Glomerular visceral epithelial cell (primary cell): Measurements from ENCODE around the gene STIP1.
"Not testable (repeated sequence)": the region's sequence is repeated elsewhere in the genome, so short reads cannot be mapped to it uniquely, and the experiment has no call there.

Experiments used
- DNase-seq: peaks from one replicate; pipeline ENCODE4 v3.0.0-alpha.2; 2016; ENCODE audit errors: extremely low spot score

STIP1 gene

DNA sequence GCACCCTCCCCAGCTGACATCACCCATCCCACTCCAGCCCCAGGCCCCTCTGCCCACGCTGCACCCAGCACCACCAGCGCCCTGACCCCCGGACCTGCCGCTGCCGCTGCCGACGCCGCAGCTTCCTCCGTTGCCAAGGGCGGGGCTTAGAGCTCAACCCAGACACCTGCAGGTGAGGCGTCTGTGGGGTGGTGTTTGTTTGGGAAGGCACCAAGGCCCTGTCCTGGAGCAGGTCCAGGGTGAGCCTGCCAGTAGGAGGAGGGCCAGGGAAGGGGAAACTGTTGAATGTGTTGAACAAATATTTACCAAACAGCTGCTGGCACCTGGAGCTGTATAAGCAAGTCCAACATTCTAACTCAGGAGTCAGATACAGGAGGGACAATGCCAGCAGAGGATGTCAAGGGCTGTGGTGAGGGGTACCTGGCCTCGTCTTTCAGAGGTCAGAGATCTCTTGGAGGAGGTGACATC is 51.5 kb downstream of the STIP1 start:
- DNase-seq: no peak

DNA sequence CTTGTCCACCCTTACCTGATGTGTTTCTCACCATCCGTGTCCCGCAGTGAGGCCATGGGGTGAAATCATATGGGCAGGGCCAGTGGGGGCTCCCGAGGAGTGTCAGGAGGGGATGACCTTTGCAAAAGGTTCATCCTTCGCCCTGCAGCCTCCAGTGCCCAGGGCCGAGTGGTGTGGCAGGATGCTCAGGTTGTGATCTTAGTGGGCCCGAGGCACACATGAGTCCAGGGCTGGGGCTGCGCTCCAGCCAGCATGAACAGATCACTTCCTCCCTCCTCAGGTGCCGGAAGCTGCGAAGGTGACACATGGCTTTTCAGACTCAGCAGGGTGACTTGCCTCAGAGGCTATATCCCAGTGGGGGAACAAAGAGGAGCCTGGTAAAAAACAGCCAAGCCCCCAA is 52.1 kb downstream of the STIP1 start:
- no peak for DNase-seq

DNA sequence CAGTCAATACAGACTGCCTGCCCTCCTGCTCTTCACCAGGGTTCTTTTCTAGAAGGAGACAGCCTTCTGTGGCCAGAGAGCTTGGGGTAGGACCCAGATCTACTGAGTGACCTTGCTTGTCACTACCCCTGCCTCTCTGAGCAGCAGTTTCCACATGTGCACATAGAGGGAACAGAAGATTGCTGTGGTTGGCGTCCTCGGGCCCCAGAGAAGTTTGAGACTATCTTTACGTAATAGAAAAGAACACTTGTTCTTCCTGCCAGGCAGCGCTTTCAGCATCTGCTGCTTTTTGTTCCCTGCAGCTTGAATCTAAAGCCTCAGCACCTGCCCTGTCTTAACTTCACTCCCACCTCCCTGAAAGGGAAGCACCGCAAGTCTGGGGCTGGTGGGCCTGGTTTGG is 53.0 kb downstream of the STIP1 start:
- no peak for DNase-seq

DNA sequence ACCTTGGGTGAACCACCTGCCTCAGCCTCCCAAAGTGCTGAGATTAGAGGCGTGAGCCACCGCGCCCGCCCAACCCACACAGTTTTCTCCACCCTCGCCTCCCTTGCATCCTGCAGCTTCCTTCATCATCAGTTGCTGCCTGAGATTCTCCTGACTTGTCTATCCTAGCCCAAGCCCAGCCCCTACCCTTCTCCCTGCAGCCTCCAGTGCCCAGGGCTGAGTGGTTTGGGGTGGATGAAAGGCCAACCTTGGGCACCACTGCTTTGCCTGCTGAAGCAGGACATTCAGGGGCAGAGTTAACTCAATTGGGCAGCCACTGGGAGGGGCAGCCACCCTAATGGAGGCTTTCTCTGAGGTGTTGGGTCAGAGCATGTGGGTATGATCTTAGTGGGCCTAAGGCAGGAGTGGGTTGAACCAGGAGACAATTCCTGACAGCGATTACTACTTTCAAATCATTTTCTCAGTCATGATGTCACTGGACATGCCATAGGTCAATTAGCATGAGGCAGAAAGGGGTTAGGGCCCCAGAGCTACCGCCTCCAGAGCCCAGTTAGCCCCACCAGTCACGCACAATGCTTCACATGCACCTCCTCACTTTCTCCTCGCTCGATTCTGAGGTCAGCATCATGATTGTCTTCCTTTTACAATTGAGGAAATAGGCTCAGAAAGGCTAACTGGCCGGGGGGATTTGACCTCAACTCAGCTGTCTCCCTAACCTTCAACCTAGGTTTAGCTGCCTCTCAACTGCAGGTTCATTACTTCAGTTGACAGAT is 53.9 kb downstream of the STIP1 start:
- DNase-seq: no peak

DNA sequence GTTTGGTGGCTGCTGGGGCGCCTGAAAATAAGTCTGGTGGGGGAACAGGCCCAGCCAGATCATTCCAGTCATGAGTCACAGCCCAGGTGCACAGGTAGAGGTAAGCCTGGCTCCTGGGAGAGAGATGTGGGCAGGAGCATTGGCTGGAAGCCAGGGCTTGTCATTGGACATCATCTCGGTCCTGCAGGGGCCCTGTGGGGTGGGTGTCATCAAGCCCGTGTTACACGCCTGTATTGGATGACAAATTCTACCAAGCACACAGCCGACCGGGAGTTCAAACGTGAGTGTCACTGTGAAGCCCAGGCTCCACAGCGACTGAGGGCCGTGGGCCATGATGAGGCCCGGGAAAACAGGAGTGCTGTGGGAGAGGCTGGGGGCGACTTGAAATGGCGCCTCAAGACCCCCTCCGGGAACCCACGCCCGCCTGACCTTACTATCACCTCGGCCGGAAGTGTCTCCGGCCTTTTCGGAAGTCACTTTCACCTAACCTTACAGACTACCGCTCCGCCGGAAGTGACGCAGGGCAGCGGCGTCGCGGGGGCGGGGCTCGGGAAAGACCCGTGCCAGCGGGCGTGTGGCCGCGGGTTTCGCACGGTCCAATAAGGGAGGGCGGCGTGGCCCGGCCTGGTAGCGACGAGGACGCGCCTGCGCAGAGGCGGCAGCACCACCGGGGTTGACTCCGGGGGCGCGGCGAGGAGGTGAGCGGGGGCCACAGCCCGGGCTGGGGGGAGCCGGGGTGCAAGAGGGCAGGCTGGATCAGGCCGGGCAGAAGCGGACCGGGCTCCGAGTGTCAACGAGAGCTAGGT is 54.7 kb downstream of the STIP1 start, which contains the start of gene FKBP2:
Gene FKBP2 (plus strand): TSS at position 661 of the 806 bp plus-strand sequence. CDS start 1,293 bp downstream, outside the sequence.
- peak; percentile 96 for DNase-seq

DNA sequence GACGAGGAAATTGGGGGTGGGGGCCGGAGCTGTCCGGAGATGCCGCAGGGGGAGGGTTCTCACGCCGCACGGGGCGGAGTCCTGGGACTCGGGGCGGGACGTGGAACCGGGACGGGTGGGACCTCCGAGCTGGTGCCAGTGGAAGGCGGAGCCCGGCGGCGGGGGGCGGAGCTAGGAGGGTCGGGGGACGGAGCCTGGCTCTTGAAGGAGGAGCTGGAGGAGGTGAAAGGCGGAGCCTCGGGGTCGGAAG is 55.2 kb downstream of the STIP1 start:
- peak; percentile 100 for DNase-seq

DNA sequence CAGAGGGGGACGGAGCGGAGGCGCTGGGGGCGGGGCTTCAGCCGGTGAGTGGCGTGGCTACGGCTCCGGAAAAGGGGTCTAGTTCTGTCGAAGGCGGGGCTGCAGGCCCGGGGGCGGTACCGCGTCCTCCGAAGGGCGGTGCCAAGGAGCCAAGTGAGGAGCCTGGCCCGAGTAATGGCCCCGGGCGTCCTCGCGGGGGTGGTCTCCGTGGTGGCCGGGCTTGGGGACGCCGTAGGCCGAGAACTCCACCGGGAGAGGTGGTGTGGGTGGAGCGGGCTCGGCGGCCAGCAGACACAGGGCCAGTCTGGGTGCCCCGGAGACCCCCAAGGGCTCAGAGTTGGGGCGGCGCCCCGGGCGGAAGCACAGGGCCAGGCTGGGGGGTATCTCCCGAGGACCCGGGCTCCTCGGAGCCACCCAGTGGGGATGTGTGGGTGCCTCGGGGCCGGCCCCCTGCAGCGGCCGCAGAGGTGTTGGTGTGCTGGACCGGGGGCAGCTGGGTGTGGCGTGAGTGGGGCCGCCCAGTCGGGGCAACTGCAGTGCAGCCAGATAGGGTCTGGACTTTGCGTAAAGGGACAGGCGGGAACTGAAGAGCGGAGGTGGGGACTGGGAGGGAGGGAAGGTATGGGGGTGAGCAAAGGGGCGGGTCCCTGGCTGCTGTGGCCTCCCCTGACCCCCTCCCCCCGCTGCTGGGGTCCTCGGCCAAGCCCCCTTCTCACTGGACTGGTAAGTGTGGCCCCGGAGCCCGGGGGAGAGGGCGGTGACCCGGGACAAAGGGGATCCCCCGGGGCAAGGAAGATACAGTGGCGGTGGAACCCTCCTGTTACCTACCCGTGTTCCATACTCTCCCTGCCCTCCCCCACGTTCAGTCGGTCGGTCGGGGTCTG is 55.8 kb downstream of the STIP1 start:
- DNase-seq: peak; percentile 66

DNA sequence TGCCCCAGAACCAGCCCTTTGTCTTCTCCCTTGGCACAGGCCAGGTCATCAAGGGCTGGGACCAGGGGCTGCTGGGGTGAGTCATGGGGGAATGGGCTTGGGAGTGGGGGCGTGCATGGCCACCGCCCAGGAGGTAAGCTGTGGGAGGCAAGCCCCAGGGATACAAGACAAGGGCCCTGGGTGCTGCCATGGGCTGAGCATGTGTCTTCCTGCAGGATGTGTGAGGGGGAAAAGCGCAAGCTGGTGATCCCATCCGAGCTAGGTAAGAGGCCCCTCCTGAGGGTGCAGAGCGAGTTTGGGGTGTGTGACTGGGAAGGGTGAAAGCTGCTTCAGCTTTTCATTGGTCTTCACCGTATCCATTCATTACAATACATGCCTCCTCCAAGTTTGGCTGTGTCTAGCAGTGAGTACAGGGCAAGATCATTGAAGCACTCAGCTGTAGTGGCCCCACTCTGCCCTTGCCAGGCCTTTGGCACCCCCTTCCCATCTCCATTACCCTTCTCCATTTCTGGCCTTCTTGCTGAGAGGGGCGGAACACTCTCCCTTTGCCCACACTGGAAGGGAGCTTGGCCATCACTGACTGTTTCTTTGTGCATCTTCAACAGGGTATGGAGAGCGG is 57.4 kb downstream of the STIP1 start:
- no peak for DNase-seq

DNA sequence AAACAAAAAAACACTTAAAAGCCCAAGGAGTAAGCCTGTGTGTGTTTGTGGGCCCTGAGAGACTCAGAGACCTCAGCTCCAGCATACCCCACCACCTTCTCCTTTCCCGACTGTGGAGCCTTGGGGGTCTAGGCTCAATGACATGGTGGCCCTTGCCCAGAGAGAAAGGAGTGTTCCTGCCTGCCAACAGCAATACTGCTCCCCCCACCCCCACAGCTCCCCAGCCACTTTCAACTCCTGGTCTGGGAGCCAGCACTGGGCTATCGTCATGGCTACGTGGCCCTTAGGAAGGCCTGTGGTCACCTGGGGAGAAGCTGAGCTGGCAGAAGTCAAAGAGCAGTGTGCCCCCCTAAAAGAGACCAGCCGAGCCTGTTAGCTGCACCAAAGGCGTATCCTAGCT is 58.1 kb downstream of the STIP1 start:
- DNase-seq: no peak

DNA sequence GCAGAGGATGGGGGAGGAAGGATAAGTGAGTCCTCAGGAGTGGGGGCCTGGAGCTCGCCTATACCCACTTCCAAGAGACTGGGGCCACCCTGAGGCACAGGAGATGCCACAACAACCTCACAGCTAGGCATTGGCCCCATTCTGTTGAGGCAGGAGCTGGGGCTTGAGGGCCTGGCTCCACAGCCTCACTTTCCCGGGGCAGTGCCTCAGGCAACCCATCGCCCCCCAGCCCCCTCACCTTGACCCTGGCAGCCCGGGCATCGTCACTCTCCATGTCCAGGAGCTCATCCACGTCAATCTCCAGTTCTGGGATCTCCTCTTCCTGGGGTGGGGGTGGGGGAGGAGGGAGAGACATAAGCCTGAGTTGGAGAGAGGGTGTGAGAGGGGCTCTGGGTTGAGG is 59.0 kb downstream of the STIP1 start:
- DNase-seq: no peak

DNA sequence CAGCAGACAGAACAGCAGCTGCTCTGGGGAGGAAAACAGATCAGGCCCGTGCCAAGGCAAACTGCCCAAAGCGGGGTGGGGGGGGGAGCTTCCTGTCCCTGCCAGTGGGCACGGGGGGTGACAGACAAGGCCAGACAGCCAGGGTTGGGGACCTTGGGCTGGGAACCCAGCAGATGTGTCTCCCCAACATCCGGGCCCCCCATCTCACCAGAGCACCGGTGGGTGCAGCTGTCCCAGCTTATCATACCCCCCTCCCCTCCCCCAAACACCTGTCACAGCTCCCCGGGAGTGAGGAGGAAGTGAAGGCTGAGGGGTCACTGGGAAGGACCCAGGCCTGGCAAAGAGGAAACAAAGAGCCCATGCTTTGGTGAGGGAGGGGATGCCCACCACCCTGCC is 59.4 kb downstream of the STIP1 start:
- DNase-seq: peak; percentile 27

DNA sequence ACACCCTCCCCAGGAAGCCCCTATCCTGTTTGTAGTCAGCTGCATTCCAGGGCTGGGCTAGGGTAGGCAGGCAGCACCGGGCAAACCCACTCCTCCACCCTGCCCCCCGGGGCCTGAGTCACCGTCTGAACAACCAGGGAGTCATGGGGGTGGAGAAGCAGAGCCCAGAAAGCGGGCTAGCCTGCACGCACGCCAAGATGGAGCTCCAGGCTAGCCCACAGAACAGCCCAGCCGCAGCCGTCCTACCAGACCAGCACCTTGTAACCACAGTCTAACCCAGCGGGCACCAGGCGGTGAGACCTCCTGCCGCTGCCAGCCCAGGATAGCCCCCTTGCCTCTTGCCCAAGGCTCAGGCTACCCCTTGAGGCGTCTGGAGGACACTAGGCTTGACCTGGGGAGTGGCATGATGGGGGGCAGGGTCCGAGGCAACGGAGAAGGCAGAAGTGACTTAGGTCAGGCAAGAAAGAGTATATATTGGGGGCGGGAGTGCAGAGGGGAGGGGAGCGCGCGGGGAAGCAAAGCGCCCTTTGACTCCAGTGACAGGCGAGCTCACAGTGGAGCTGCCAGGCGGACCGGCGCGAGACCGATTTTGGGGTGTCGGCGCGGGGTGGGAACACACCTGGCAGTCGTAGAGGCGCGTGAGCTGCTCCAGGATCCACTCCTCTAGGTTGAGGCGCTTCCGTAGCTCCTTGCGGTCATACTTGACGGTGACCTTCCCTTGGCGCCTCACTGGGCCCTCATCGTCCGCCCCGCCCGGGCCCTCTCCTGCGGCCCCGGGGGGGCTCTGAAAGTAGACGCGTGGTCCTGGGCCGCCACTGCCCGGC is 60.0 kb downstream of the STIP1 start:
- peak; percentile 85 for DNase-seq

DNA sequence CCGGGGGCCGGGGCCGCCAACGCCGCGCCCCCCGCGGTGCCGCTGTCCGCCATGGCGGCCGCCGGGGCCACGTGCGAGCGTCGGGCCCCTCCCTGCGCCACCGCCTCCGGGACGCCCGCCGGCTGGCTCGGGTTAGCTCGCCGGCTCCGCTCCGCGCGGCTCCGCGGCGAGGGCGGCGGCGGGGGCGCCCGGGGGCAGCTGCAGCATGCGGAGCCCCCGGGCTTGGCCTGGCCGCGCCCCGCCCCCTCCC is 60.6 kb downstream of the STIP1 start:
- DNase-seq: not testable (repeated sequence)

DNA sequence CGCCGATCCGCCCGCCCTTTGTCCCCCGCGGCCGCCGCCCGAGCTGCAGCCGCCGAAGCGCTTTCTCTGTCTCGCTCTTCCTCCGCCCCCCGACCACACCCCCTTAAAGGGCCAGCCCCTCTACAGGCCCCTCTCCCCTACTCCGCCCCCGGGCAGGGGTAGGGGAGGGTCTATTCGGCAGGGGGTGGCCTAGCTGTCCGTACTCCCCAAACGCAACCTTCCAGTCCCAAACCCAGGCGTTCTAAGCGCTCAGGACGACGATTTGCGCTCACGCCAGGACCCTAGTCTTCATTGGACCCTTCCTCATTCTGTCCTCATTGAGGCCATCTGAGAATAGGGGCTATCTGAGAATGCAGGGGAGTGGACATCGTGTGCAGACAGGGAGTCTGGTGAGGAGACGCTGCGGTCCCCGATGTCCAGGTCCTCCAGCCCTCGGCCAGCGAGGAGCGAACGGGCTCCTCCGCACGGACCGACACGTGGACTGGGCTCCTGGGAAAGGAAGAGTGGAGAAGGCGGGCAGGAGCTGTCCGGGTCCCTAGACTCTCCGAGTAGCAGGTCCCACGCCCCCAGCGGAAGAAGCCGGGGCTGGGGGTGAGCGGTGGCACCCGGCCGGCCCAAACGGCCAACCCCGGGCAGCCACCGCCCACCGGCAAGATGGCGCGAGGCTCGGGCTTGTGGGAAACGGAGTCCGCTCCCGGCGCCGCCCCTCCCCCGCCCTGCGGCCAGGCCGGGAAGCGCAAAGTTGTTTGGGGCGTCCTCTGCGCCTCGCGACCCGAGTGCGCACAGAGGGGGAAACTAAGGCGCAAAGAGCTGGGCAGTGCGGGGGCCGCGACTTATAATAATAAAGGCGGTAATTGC is 61.1 kb downstream of the STIP1 start, which contains the start of gene PPP1R14B:
Gene PPP1R14B (minus strand): TSS at position 73 of the 858 bp plus-strand sequence. CDS start 270 bp downstream, outside the sequence.
- peak; percentile 82 for DNase-seq

DNA sequence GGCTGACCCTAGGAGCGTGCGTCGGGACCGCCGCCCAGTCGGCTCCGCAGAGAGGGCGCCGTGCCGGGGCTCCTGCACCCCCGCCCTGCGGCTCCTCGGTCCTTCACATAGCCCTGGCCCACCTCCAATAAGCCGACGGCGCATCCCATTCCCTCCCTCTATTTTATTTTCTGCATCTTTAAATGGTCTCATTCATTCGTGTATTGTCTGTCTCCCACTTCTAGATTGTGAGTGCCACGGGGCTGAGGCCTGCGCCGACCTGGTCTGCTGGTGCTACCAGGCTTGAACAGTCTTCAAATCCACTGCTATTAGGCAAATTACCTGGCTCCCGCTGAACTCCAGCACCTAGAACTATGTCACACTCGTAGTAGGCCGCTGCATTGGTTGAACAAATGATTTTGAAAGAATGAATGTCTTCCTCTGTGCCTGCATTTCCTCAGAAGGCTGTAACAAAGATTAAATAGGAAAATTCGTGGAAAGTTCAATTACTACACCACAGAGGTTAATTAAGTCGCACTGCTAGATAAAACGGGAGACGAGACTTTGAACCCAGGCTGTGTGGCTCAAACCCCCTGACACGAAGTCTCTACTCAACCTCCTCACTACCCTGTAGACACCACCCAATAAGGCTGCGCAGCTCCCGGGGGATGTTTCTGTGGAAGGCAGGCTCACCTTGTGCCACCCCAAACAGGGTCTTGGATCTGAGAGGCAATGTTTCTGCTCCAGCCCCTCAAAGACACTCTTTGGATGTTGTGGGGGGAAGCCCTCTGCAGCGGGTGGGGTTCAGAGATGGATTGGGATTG is 62.0 kb downstream of the STIP1 start:
- DNase-seq: no peak

DNA sequence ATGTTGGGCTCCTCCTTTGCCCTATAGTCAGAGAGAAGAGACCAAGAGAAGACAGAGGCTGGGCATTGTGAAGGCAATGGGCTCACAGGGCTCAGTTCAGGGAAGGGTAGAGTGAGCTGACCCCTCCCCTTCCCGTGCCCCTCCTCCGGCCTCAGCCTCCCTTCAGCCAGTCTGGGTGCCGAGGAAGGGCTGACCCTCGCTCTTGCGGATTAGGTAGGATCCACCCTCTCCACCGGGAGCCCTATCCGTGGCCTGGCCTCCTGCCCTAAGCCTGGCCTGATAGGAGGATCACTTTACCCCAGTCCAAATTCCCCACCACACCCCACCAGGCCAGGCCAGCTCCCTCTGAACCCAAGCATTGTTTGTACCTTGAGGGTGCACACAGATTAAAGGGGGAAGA is 62.6 kb downstream of the STIP1 start:
- DNase-seq: no peak

DNA sequence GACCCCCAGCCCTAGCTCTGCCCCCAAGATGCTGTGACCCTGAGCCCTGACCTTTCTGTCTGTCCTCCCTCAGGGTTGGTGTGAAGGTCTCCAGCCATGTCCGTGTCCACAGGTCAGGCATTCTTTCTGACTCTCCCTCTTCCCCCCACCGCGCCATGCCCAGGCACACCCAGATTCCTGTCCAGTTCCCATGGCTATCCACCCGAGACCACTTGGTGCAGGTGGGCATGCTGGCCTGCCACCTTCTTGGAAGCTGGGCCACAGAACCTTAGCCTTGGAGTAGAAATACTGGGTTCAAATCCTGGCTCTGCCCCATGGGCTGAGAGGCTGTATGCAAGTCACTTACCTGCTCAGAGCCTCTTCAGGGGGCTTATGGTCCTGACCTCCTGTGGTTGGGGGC is 63.1 kb downstream of the STIP1 start:
- DNase-seq: no peak

DNA sequence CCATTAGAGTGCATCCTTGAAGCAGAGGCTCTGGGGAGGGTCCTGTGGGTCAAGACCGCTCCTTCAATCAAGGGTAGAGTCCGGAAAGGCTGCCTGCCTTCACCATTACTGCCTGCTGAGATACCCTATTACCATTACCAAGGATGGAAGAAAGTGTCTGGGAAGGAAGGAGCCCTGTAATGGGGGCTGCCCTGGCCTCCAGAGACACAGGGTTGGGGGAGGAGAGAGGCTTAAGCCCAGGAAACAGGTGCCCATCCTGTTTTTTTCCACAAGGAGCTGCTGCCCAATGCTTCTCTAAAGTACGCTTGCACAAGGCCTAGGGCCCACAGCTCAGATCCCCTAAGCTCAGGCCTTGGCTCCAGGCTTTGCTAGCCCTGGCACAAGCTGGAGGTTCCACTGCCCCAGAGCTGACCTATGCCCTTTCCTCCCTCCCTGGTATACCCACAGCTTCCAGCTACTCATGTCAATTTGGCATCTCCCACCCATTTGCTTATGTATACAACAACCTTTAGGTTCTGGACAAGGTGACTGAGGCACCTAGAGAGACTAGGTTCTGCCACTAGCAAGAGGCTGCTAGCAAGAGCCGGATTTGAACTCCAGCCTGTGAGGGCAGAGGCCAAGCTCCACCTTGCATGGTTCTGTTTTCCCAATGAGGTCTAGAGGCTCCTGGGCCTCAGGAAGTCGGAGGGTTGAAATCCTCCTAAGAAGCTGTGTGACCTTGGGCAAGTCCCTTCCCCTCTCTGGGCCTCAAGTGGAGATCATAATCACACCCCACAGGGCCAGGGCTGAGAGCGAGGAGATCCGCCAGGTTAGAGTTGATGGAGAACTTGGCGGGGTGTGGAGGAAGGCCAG is 63.8 kb downstream of the STIP1 start:
- no peak for DNase-seq
